Stimulated activated CD4-positive, alpha-beta T cell treated with anti-CD3 and anti-CD28 coated beads, Interleukin-4, amount 100 ng/mL, for 1 hour (primary cell): Measurements from ENCODE around the gene FHIT.
"Not testable (repeated sequence)": the region's sequence is repeated elsewhere in the genome, so short reads cannot be mapped to it uniquely, and the experiment has no call there.

Source experiments
- DNase-seq: peaks from one replicate; pipeline ENCODE4 v3.0.0-alpha.2; 2020

FHIT gene

DNA sequence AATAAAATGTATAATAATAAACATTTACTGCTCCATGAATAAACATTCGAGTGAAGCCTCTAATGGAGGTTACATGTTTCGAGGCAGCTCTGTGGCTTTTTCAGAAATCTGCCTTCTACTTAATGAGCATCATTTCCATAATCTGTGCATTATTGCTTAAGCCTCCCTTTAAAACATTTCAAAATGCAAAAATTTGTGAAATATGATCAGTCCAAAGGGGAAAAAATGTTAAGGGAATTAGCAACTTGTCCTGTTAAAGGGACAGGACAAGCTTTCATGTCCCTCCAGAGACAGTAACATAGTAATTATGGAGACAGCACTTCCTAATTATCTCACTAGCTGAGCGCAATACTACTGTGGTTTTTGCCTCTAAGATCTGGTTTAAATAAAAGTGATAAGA is 1314.8 kb downstream of the FHIT start:
- DNase-seq, result no peak

DNA sequence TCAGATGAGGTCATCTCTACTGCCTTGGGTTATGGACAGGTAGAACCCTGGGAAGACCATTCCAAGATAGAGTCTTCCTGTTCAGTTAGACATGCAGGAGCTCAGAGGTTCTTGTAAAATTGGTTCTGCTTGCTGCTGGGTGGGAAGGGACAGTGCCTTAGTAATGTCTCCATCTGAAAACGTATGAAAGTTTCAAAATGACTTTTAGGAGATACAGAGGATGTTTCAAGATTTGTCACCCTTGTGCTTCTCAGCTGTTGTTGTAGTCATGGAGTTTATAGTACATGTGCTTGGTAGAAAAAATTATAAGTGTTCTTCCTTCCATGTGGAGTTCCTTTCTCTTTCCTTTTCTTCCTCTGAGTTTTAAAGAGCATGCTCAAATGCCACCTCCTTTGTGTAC is 1316.2 kb downstream of the FHIT start:
- no peak for DNase-seq

DNA sequence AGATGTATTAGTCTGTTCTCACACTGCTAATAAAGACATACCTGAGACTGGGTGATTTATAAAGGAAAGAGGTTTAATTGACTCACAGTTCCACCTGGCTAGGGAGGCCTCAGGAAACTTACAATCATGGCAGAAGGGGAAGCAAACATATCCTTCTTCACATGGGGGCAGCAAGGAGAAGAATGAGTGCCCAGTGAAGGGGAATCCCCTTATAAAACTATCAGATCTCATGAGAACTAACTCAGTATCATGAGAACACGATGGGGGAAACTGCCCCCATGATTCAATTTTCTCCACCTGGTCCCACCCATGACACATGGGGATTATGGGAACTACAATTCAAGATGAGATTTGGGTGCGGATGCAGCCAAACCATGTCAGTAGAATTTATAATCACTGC is 1316.7 kb downstream of the FHIT start:
- DNase-seq, result not testable (repeated sequence)

DNA sequence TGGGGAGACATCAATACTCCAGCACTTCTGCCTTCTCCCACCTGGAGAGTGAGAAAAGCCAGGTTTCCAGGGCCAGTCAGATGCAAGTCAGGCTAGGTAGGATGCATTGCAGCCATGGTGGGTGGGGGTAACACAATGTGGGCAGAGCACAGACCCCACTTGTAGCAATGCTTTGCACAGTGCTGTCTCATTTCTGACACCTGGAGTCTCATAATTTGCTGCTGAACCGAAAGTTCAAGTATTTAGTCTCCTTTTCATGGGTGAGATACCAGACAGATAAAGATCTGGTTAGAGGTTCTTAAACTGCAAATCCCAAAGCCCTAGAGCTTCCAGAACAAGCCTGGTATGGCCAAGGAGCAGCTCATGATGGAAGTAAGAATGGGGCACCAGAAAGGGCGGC is 1321.1 kb downstream of the FHIT start:
- no peak for DNase-seq

DNA sequence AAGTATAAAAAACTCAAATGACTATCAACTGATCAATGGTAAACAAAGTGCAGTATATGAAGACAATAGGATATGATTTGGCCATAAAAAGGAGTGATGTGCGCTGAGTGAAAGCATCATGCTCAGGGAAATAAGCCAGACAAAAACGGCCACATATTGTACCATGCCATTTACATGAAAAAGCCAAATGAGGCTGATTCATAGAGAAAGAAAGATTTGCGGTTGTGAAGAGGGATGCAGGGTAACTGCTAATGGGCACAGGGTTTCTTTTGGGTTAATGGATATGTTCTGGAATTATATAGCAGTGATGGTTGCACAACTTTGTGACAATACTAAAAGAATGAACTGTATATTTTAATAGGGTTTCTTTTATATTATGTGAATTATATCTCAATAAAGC is 1324.2 kb downstream of the FHIT start:
- no peak for DNase-seq

DNA sequence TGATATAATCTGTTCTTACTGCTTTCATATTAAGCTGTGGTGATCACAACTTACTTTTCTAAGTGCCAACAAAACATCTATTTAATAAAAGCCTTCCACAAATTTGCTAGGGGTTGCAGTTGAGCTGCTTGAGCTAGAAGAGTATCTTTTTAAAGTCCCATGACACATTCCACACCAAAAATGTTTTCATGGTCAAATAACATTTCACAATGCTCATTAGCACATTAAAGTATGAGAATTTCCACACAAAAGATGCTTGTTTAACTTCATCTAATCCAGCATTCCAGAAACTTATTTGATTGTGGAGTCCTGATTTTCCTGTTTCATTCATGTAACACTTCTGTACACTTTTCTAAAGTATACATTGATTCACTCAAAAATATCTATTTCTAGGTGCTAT is 1325.3 kb downstream of the FHIT start:
- DNase-seq, result no peak

DNA sequence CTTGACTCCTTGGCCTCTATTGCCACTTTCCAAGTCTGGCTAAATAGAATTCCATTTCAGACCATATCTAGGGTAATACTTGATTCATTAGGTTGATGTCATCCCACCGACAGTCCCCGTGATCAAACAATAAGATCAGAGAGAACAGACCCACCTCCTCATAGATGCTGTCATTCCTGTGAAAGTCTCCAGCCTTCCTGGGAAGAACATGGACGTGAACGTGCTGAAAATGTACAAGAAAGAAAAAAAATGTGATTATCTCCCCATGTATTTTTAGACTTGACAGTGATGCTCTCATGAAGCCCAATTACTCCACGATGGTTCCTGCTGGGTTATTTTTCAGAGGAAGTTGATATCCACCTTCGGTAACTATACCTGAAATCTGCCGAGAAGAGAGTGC is 1329.1 kb downstream of the FHIT start:
- no peak for DNase-seq

DNA sequence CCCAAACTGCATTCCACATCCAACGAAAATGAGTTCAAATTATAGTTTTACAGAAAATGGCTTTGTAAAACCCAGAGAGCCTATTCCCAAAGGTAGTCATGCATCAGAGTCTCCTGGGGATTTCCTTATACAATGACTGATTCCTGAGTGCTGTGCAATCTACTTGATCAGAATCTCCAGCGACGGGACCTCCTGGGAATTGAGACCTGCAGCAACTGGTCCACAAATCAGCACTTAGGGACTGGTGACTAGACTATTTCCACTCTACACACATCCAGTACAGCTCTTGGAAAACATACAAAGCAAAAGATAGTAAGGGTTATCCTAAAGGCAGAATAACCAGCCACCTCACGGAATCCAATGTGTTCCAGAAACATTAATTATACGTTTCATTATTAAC is 1330.4 kb downstream of the FHIT start:
- DNase-seq, result no peak

DNA sequence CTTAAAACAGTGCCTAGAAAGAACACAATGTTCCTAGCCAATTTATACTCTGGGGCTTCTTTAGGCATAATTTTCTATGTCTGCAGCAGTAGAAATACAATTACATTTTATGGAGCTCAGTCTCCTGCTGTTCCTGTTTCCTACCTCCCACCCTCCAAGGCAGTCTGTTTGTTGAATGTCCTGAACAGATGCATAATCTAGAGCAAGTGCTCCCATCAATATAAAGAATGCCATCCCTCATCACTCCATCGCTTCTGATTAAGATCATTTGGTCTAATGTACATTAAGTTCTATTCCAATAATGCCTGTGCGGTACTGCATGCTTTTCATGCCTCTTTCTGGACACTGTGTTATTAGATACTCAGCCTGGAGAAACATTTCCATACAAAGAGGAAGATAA is 1331.7 kb downstream of the FHIT start:
- DNase-seq, result no peak

DNA sequence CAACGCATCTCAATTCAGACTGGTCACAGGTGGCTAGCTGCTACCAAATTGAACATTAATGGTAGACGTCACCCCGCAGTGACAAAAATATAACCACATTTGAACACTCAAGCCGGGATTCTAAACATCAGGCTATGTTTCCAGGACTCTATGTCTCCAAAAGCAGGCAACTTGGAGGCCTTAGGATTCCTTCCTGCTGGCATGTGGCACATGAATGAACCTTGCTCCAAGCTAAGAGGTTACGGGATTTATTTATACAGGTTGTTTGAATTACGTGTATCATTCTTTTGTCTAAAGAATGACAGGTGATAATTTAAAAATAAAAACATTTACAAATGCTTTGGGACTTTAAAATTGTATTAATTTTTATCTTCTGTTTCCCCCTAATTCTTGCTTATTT is 1337.0 kb downstream of the FHIT start:
- DNase-seq, result no peak

DNA sequence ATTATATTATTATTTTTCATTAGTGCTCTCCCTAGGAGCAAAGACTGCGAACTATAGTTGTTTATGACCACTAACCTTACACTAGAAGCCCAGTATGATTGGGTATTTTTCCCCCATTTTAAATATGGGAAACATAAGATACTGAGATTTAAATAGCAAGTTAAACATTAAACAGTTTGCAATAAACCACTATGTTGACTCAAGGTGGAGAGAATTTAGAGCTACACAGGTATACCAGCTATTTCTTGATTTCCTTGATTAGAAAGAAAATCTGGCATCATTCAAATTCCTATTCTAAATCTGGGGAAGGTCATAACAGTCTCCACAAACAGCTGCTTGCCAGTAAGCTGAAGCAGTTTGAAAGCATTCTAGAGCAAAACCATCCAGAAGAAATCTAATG is 1337.6 kb downstream of the FHIT start:
- no peak for DNase-seq

DNA sequence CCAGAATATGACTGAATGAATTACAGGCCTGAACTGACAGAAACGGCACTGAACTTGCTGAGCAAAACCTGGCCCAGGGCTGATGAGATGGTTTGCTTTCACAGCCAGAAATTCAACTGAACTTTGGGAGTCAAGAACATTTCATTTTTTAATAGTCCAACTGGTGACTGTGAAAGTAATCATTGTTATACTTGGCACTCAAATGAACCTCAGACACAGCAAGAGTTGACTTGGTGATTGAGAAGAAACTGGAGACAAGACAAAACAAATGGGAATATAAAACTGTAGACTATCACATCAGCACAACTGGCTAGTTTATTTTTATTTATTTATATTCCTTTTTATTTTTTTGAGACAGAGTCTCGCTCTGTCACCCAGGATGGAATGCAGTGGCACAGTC is 1342.6 kb downstream of the FHIT start:
- DNase-seq, result no peak

DNA sequence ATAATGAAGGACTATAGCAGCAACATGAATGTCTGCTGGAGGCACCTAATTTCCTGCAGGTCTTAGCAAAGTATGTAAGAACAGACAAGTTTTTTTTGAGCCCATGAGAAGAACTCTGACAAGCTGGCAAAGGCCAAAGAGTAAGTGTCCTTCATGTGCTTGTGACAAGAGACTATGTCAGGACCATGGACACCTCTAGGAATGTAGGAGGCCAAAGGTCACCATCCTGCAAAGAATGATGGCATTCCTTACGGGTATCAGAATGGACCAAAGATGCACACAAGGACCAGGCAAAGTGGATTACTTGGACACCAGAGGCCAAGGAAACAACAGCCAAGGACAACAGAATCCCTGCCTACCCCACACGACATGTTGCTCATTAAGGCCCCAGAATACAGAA is 1343.0 kb downstream of the FHIT start:
- DNase-seq, result no peak

DNA sequence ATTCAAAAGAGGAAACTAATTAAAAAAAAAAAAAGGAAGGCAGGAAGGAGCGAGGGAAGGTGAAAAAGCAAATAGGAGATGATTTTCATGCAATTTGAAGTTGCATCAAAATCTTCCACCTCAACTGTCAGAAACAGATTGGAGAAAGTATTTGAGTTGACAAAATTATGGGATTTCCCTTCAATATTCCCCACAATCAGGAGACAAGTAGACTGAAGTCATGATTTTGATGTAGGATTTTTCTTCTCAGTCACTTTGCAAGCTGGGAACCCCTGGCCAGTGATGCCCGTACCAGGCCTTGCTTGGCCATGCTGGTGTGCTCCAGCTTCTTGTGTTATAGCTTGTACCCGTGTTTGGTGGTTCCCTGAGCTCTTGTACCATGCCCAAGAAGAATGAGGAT is 1347.0 kb downstream of the FHIT start:
- no peak for DNase-seq

DNA sequence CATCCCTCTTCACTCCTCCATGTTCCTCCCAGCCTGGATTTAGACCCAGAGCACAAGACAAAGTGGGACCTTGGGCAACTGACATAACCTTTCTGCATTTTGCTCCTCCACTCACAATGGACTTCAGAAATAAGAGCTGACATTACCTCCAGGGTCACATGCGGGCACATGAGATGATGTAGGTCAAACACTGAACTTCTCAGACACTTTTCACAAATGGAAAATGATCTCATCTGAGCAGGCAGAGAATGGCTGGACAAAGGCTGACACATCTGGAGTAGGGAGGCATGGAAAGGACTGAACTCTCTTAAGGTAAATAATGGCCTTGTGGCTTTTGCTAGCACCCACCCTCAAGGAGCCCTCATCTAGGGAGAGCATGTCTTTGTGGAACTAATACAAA is 1352.2 kb downstream of the FHIT start:
- no peak for DNase-seq

DNA sequence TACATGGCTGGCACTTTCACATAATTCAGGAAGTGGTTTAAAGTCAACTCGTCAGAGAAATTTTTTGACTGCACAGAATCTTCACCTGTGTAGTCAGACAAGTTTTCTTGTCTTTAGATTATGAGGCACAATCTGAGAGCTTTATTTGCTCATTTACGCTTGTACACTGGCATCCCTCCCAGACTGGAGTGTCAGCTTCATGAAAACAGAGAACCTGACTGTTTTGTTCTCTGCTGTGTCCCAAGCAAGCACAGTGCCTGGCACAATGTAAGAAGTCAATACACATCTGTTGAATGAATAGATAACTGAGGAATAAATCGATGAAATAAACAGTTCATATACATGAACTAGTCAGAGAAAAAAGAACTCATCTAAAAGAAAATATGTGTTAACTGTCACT is 1355.3 kb downstream of the FHIT start:
- DNase-seq, result no peak

DNA sequence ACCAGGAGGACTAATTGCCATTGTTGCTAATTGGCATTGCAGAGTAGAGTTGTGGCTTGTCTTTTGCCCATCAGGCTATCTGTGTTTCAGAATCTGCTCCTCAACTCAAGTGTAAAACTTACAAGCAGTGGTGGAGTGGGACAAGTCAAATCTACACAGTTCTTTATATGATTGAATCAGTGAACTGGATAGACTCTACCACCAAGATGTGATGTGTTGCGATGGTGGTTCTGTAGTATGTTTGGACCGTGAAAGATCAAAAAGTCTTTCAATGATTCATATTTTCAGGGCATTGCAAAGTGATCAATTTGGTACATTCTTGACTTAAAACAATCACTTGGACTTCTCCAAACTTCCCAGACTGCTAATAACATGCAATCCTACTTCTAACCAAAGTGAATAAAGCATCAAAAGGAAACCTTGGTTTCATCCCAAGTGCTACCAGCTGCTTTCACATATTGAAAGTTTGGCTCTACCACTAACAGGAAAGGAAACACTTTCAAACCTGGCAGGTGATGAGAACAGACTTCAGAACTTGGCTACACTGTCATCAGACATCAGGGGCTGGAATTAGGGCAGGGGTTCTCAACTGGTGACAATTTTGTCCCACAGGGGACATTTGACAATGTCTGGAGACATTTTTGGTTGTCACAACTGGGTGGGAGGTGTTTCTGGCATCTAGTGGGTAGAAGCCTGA is 1356.7 kb downstream of the FHIT start:
- DNase-seq, result no peak

DNA sequence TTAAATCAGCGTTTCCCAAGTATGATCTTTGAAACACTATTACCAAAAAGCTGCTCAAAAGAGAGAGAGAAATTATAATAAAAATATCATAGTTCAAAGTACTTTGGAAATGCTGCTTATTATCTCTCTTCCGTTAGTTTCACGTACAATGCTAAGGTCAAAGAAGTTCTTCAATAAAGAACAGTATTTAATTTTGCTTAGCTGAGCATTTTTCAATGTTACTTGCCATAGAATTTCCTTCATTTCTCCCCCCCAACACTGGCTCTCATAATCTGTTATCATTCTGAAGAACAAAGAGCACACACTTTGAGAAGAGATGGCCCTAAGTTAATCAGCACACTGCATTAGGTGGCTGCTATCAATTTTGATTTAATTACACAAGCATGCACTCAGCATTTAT is 1360.6 kb downstream of the FHIT start:
- DNase-seq, result no peak

DNA sequence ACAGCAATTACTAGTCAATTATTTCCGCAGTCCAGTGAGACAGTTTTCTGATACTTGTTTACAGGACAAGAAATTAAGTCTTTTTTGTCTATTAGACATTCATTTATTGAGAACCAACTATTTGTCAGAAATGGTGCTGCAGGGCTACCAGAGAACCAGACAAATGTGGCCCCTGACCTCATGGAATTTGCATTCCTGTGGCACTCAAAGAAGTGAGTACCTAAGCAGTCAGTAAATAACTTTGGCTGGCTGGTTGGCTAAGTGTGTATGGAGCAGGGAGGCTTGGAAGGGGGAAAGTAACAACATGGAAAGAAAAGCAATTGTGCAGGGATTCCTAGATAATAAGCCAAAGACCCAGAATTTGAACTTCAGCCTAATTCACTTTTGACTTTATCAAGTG is 1364.5 kb downstream of the FHIT start:
- no peak for DNase-seq

DNA sequence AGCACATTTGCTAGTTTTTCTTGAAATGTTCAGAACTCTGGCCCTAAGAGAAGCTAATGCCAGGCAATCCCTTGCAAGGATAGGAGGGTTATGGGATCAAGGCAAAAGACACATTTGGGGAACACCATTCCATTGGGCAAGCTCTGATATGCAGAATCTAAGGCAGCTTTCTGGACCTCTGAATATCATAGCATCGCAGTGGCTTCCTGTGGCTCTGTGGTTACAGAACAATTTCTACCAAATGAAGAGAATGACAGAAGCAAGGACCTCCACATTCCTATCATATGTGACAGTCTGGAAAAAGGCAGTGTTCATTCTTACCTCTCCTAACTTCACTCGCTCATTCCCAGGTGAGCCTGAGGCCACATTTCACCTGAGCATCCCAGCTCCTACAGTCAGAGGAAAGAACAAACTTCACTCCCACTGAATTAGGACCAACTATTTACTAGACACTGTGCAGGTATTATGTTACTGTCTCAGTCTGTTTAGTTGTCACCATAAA is 1365.3 kb downstream of the FHIT start:
- DNase-seq, result no peak

DNA sequence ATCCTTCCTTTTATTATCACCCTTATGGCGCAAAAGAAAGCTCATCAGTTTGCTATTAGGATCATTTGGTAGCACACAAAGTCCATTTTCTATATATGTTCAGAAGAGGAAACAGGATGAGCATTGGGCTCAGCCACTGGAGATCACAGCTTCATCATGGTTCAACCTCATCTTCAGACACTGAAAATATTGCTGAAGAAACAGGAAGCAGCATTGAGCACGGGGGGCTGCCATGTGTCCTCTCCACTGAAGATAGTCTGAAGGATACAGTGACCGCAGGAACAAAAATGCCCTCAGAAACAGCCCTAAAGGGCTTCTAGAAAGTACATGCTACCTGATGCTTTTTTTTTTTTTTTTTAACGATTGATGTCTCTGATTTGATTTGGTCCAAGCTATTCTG is 1366.2 kb downstream of the FHIT start:
- no peak for DNase-seq

DNA sequence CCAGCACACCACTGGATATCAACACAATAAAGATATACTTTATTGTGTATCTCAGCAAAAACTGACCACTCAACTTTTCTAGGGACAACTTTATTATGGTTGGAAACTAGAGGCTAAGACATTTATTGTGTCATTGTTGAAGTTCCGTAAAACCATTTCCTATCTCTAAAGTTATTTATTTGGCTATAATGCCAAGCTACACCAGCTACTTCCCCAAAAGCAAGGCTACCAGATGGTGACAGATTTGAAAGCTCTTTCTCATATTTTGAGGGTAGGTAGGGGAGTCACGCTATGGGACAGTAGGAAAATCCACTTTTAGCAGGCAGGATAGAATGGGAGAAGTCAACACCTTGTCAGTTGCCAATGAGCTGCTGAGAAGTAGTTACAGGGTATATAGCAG is 1366.8 kb downstream of the FHIT start:
- DNase-seq, result no peak

DNA sequence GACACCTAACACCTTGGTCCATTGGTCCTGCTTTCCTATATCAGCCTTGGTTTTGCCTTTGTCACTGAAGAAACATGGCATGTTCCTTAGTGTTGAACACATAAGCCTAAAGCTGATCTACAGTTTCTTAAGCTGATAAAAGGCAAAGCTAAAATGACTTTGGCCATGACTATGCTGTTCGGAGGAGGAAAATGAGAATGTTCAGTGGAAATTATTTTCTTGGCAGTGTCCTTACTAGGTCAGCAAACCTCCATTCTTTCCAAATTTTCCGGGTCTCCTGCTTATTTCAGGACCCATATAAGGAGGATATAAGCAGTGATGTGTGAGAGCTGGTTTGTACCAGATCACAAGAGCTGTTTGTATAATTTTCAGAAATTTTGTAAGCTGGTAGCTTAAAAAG is 1368.5 kb downstream of the FHIT start:
- no peak for DNase-seq

DNA sequence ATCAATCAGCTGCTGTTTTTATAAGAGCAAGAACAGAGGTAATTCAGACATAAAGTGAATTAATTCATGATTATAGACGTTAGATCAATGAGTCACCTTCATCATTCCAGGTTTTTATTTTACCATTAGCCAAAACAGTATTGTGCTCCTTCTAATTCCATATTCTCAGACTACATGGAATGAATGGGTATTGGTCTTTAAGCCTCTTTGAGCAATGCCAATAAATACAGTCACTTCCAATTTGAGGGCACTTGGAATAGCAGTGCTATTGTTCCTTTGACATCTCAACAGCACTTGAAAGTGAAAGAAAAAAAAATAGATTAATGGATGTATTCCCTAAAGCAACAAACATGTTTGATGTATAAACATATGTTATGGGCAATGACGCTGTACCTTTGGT is 1370.5 kb downstream of the FHIT start:
- DNase-seq, result no peak

DNA sequence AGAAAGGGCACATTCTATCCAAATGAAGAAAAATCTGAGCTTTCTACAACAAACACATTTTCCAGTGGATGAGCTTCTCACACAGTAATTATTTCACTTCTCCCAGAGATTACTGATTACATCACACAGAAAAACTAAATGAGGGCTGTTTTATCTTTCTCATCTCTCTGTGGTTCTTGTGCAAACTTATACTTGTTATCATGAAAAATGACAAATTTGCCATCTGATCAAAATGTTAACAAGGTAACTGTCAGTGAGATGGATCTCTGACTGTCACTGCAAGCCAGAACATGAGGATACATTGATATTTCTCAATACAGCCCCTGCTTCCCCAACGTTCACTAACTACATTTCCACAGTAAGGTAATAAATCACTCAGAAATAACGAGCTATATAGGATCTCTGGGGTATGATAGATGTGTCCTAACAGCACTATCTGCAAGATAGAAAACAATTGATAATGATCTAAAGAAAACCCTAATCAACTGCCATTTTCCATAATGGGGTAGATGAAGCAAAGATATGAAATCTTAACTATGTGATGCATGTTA is 1372.1 kb downstream of the FHIT start:
- no peak for DNase-seq
